KMS-11 (cell line): ENCODE measurements around the gene CYBA.

Experiments used
- H2AFZ ChIP-seq: fragments of 200-600 bp; sonication (generic); 2 replicates; pipeline ENCODE4 v1.6.1; 2016; ENCODE audit warnings: antibody characterized with exemption, mixed run types, low read depth
- H3K27ac ChIP-seq: fragments of 200-600 bp; sonication (generic); 2 replicates; pipeline ENCODE4 v1.6.1; 2016; ENCODE audit warnings: mild to moderate bottlenecking, mixed run types
- H3K27me3 ChIP-seq: fragments of 200-600 bp; sonication (generic); 2 replicates; pipeline ENCODE4 v1.6.1; 2017; ENCODE audit warnings: mild to moderate bottlenecking, low read depth, mixed run types, moderate library complexity; ENCODE audit not compliant: insufficient read depth
- H3K36me3 ChIP-seq: fragments of 200-600 bp; sonication (generic); 2 replicates; pipeline ENCODE4 v1.6.1; 2017; ENCODE audit warnings: mild to moderate bottlenecking, mixed run types; ENCODE audit not compliant: insufficient read depth
- H3K4me1 ChIP-seq: fragments of 200-600 bp; sonication (generic); 2 replicates; pipeline ENCODE4 v1.6.1; 2016; ENCODE audit warnings: mild to moderate bottlenecking, low read depth, mixed run types; ENCODE audit not compliant: poor library complexity, severe bottlenecking
- H3K4me2 ChIP-seq: fragments of 200-600 bp; sonication (generic); 2 replicates; pipeline ENCODE4 v1.7.0; 2016; ENCODE audit warnings: mild to moderate bottlenecking, mixed run types
- H3K4me3 ChIP-seq: fragments of 200-600 bp; sonication (generic); IDR thresholded peaks from 2 replicates; pipeline ENCODE4 v1.6.1; 2017; ENCODE audit warnings: low read depth, low read length, mixed read lengths; ENCODE audit not compliant: insufficient read depth
- H3K79me2 ChIP-seq: fragments of 200-600 bp; sonication (generic); 2 replicates; pipeline ENCODE4 v1.6.1; 2016; ENCODE audit warnings: low read depth, mixed run types; ENCODE audit not compliant: insufficient read depth
- H3K9ac ChIP-seq: fragments of 200-600 bp; sonication (generic); 2 replicates; pipeline ENCODE4 v1.6.1; 2016; ENCODE audit warnings: mild to moderate bottlenecking, mixed run types
- H4K20me1 ChIP-seq: fragments of 200-600 bp; sonication (generic); 2 replicates; pipeline ENCODE4 v1.6.1; 2016; ENCODE audit warnings: mild to moderate bottlenecking, mixed run types; ENCODE audit not compliant: insufficient read depth
- CTCF ChIP-seq: fragments of 200-600 bp; sonication (generic); conservative IDR thresholded peaks from 2 replicates; pipeline ENCODE4 v1.6.1; 2017; ENCODE audit warnings: low read depth, mild to moderate bottlenecking, antibody characterized with exemption, low read length, moderate library complexity, mixed read lengths

CYBA gene

GRCh38 chr16:88657371-88657770 lies 6.5 kb upstream of the CYBA start:
- H3K9ac ChIP-seq: no peak overlapping the region
- no peak overlapping the region for H3K4me2 ChIP-seq
- H3K27ac ChIP-seq: no peak overlapping the region
- peaks cover 10% of the 10 kb centered on the region; the same call in 1 of the 2 replicates for H3K79me2 ChIP-seq
- no peak for TF ChIP-seq CTCF
- no peaks in the 10 kb centered on the region for H3K27me3 ChIP-seq
- no peaks in the 10 kb centered on the region for H4K20me1 ChIP-seq
- H3K4me3 ChIP-seq: no peak overlapping the region
- peaks cover 7% of the 10 kb centered on the region for H3K4me1 ChIP-seq
- H2AFZ ChIP-seq: no peak overlapping the region
- H3K36me3 ChIP-seq: no peaks in the 10 kb centered on the region

GRCh38 chr16:88656291-88656980 lies 5.6 kb upstream of the CYBA start:
- H3K9ac ChIP-seq: no peak overlapping the region

GRCh38 chr16:88655733-88656281 lies 5.0 kb upstream of the CYBA start:
- Histone ChIP-seq H3K4me1 (peaks cover 13% of the 10 kb centered on the region), H3K36me3 (no peaks in the 10 kb centered on the region), H3K4me2 (no peak overlapping the region)

More at GRCh38 chr16:88656291-88656980, 5.6 kb upstream of the CYBA start:
- peaks cover 16% of the 10 kb centered on the region for H3K4me1 ChIP-seq
- H4K20me1 ChIP-seq: no peaks in the 10 kb centered on the region
- no peaks in the 10 kb centered on the region for H3K27me3 ChIP-seq
- H2AFZ ChIP-seq: no peak overlapping the region
- no peak overlapping the region for H3K27ac ChIP-seq
- no peaks in the 10 kb centered on the region for H3K36me3 ChIP-seq
- H3K4me3 ChIP-seq: no peak overlapping the region
- H3K4me2 ChIP-seq: no peak overlapping the region
- peaks cover 10% of the 10 kb centered on the region; the same call in 1 of the 2 replicates for H3K79me2 ChIP-seq
- no peak for TF ChIP-seq CTCF

GRCh38 chr16:88655053-88655732 lies 4.3 kb upstream of the CYBA start:
- Histone ChIP-seq H3K4me1 (peaks cover 13% of the 10 kb centered on the region), H3K36me3 (no peaks in the 10 kb centered on the region), H2AFZ (no peak overlapping the region), H4K20me1 (no peaks in the 10 kb centered on the region), H3K9ac (no peak overlapping the region), H3K4me3 (no peak overlapping the region), H3K27me3 (no peaks in the 10 kb centered on the region), H3K27ac (no peak overlapping the region), H3K79me2 (peaks cover 10% of the 10 kb centered on the region; the same call in 1 of the 2 replicates), H3K4me2 (no peak overlapping the region)
- TF ChIP-seq CTCF: no peak

More at GRCh38 chr16:88655733-88656281, 5.0 kb upstream of the CYBA start:
- no peaks in the 10 kb centered on the region for H4K20me1 ChIP-seq
- peaks cover 10% of the 10 kb centered on the region; the same call in 1 of the 2 replicates for H3K79me2 ChIP-seq
- no peaks in the 10 kb centered on the region for H3K27me3 ChIP-seq
- H3K9ac ChIP-seq: no peak overlapping the region
- H3K4me3 ChIP-seq: no peak overlapping the region
- H3K27ac ChIP-seq: no peak overlapping the region
- no peak for TF ChIP-seq CTCF
- H2AFZ ChIP-seq: no peak overlapping the region
